Measurements from ENCODE around the gene ANKRD18B.

- TF ChIP-seq, protein P1, sequence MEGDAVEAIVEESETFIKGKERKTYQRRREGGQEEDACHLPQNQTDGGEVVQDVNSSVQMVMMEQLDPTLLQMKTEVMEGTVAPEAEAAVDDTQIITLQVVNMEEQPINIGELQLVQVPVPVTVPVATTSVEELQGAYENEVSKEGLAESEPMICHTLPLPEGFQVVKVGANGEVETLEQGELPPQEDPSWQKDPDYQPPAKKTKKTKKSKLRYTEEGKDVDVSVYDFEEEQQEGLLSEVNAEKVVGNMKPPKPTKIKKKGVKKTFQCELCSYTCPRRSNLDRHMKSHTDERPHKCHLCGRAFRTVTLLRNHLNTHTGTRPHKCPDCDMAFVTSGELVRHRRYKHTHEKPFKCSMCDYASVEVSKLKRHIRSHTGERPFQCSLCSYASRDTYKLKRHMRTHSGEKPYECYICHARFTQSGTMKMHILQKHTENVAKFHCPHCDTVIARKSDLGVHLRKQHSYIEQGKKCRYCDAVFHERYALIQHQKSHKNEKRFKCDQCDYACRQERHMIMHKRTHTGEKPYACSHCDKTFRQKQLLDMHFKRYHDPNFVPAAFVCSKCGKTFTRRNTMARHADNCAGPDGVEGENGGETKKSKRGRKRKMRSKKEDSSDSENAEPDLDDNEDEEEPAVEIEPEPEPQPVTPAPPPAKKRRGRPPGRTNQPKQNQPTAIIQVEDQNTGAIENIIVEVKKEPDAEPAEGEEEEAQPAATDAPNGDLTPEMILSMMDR (IDR thresholded peaks at IDR 0.05): no peak
- no peak for TF ChIP-seq POLR2A (IDR thresholded peaks at IDR 0.05)
These were observed 48.7 kb upstream of the ANKRD18B start for GRCh38 chr9:33475357-33475756.
